GM13977 (cell line): Measurements from ENCODE around the gene LAMTOR2.

Experiments used
- DNase-seq: peaks from one replicate; pipeline ENCODE4 v3.0.0; 2012; ENCODE audit warnings: low spot score
- in situ Hi-C: fragments of 300-500 bp; cut with MboI; formaldehyde crosslinking; loops from one replicate; pipeline ENCODE4 v1.12.0; 2022; ENCODE audit warnings: low sequenced_read_pairs, low pct_unique_long_range_greater_than_20kb, mixed read lengths, inconsistent platforms; ENCODE audit not compliant: unreplicated experiment
- TF ChIP-seq, protein P1 (sequence below): IDR thresholded peaks from 2 replicates; pipeline ENCODE4 v1.5.1; 2012; ENCODE audit warnings: mild to moderate bottlenecking, control low read depth; ENCODE audit not compliant: insufficient read depth; ENCODE audit errors: extremely low read depth, missing control alignments

LAMTOR2 gene

DNA sequence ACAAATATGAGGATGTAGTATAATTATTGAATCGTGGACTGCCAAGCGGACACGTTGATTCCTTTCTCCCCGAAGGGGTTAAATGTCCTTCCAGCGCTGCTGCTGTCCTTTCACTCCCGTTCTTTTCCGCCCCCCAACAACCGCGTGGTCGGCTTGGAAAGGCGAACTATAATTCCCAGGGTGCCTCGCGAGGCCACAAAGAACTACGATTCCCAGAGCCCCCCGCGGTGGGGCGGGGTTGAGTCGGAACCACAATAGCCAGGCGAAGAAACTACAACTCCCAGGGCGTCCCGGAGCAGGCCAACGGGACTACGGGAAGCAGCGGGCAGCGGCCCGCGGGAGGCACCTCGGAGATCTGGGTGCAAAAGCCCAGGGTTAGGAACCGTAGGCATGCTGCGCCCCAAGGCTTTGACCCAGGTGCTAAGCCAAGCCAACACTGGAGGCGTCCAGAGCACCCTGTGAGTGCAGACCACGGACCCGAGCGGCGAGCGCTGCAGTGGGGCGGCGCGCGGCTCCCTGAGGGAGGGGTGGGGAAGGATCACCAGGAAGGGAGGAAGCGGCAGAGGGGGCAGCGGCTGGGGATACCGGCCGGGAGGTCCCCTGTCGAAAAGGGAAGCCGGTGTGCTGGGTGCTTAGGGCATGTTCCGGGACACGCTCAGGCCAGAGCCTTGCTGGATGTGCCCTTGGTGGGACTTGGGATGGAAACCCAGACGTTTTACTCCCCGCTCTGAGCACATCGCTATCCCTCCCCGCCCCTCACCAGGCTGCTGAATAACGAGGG is at the start of gene LAMTOR2:
Gene LAMTOR2, plus strand, starts transcription at position 283 of the 781 bp plus-strand sequence. Its CDS starts 108 bp downstream, at position 391.
- DNase-seq, result peak; percentile 96
- TF ChIP-seq, protein P1, sequence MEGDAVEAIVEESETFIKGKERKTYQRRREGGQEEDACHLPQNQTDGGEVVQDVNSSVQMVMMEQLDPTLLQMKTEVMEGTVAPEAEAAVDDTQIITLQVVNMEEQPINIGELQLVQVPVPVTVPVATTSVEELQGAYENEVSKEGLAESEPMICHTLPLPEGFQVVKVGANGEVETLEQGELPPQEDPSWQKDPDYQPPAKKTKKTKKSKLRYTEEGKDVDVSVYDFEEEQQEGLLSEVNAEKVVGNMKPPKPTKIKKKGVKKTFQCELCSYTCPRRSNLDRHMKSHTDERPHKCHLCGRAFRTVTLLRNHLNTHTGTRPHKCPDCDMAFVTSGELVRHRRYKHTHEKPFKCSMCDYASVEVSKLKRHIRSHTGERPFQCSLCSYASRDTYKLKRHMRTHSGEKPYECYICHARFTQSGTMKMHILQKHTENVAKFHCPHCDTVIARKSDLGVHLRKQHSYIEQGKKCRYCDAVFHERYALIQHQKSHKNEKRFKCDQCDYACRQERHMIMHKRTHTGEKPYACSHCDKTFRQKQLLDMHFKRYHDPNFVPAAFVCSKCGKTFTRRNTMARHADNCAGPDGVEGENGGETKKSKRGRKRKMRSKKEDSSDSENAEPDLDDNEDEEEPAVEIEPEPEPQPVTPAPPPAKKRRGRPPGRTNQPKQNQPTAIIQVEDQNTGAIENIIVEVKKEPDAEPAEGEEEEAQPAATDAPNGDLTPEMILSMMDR, result no peak
- in situ Hi-C loops, result no loop called here

DNA sequence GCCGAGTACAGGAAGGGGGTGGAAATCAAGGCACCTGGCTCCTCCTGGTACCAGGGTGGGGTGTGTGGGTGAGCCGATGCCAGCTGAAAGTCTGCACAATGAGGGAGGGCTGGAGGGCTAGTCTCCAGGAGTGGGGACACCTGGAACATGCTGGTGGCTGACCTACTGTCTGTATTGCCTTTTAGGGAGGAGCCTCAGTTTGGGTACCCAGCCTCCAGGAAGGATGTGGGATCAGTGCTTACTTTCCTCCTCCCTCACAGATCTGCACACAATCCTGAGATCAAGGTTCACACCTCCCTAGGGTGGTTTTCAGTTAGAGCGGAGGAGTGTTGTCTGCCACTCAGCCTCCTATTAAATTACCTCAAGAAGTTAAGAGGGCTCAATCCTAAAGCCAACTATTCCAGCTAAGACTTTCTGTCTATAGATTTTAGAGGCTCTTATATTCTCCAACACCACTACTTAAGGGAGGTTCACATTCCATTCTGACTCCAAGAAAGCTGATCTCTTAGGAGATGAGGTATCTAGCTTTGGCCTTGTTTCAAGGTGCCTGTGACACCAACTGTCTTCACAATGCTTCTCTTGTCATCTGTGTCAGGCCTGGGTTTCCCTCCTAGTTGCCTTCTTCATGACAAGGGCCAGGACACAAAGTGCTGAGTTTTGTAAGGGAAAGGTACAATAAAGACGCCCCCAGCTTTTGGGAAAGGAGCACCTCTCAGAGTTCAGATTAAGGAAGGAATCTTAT is 49.6 kb upstream of the LAMTOR2 start:
- DNase-seq, result no peak
- in situ Hi-C loops, result no loop called here
- TF ChIP-seq, protein P1, result no peak

DNA sequence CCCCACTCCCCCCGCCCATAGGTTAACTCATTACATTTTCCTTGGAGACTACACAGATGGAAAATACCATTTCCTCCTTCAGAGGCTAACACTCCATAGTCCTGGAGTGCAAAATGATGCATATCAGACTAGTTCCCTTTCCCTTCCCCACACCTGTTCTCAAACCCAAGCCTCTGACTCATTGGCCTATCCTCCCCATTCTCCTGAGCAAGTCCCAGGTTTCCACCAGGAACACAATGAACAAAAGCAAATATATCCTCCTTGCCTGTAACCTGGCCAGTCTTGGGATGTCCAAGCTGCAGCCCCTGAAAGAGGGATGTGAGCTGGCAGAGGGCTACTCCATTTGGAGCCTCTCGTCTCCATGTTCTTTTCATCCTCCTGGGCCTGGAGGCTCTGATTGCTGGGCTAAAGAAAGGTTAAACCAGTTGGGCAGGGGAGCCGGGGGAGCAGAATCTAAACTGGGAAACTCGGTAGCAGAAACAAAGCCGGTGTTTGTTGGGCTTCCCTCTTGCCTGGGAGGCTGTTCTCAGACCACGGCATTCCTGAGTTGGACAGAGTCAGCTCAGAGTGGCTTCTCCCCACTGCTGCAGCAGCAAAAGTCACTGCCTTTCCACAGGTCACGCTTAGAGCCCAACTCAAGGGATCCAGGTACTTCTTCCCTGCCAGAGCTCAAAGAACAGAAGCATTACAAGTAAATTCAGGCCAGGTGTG is 47.8 kb upstream of the LAMTOR2 start:
- in situ Hi-C loops, result no loop called here
- no peak for DNase-seq
- TF ChIP-seq, protein P1, result no peak

DNA sequence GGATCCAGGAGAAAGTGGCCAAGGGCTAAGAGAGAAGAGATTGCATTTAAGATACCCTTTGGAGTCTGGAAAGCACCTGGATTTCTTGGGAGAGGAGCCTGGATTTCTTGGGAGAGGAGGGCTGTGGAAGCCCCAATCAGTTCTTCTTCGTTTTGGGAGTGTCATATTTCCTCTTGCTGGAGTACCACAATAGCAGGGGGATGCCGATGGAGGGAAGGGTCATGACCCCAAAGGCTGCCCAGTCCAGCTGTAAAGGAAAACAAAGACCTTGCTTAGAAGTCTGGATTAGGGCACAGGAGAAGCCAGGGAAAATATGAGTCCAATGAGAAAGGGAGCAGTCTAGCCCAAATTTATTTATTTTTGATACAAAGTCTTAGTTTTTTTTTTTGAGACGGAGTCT is 45.2 kb upstream of the LAMTOR2 start:
- in situ Hi-C loops, result no loop called here
- TF ChIP-seq, protein P1, result no peak
- no peak for DNase-seq

DNA sequence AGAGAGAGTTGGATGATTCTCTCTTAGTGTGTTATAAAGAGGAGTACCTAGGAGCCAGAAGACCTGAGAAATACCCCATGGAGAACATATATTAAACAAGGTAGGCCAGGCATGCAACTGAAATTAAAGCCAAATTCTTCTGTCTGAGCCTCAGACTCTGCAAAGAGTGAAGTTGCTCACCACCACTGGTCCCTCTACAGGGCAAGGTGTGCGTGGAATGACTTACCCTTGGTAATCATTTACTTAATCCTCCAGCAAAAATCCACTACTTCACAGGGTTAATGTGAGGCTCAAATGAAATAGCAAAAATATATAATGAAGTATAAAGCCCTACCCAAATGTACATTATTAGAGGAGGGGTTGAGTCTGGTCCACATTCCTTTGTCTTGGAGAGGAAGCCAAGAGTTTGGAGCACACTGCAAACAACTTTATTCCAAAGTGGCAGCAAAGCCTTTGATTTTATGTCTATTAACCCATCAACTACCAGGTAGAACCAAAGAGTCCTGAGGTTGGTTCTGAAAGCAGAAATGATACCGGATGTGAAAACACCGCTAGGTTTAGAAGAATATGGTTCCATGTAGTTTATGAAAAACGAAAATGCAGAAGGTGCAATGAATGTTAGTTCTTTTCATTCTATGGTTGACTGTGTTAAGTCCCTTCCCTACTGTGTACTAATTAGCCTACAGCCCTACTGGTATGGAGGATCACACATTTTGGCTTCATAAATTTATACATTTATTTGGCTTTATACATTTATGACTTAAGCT is 42.3 kb upstream of the LAMTOR2 start:
- DNase-seq, result peak; percentile 77
- in situ Hi-C loops, result no loop called here
- TF ChIP-seq, protein P1, result no peak

DNA sequence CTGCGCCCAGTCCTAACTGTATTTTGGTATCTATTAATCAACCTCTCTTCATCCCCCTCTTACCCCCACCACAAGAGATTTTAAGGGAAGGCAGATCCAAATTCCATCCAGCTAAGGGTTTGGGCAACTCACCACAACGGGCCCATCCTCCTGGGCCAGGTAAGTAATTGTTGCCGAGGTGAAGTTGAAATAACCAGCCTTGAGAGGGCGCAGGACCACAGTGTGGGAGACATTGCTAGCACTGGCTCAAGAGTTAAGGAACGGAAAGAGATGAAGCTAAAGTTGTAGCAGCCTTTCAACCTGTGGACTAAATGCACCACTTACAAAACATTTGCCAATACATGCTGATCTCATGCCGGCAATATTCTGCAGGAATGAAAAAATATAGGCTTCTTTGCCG is 39.8 kb upstream of the LAMTOR2 start:
- no peak for DNase-seq
- TF ChIP-seq, protein P1, result no peak
- in situ Hi-C loops, result no loop called here
